Cardiac fibroblast (primary cell): ENCODE results near the gene CAMTA1.

Experiments used
- DNase-seq, 2 donors: peaks; one replicate each; pipeline versions ENCODE4 v3.0.0 to v3.0.0-alpha.2; 2010; ENCODE audit warnings: low read depth in 2 of 2
- H3K4me3 ChIP-seq, 2 donors: replicated peaks in 1 of 2; 1 replicate in 1 of 2; 2 replicates in 1 of 2; pipeline ENCODE4 v1.5.1; 2011; ENCODE audit warnings: low read depth in 2 of 2, low read length in 2 of 2, mild to moderate bottlenecking in 2 of 2, moderate library complexity in 1 of 2
- TF ChIP-seq, protein P1 (sequence below): IDR thresholded peaks from one replicate; pipeline ENCODE4 v1.5.1; 2011; ENCODE audit warnings: low read depth, mild to moderate bottlenecking, low read length, inconsistent platforms

CAMTA1 gene

DNA sequence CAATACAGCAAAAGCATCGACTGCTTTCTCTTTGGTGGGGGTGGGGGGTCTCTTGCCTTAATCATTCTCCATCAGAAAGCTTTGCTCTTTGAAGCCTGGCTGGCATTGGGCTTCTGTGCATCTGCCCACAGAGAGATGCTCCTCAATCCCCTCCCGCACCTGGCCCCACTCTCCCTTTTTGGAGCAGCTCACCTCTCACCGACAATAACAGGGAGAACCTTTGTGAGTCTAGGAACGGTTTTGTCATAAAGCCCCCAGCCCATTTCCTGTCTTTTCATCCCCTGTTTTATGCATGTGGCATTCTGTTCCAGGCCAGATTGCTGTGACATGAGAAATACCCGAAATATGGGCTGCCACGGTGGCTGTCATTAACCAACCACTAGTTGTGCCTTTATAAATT is 516.9 kb downstream of the CAMTA1 start:
- DNase-seq = no peak
- H3K4me3 ChIP-seq = no peak overlapping the region
- TF ChIP-seq, protein P1, sequence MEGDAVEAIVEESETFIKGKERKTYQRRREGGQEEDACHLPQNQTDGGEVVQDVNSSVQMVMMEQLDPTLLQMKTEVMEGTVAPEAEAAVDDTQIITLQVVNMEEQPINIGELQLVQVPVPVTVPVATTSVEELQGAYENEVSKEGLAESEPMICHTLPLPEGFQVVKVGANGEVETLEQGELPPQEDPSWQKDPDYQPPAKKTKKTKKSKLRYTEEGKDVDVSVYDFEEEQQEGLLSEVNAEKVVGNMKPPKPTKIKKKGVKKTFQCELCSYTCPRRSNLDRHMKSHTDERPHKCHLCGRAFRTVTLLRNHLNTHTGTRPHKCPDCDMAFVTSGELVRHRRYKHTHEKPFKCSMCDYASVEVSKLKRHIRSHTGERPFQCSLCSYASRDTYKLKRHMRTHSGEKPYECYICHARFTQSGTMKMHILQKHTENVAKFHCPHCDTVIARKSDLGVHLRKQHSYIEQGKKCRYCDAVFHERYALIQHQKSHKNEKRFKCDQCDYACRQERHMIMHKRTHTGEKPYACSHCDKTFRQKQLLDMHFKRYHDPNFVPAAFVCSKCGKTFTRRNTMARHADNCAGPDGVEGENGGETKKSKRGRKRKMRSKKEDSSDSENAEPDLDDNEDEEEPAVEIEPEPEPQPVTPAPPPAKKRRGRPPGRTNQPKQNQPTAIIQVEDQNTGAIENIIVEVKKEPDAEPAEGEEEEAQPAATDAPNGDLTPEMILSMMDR = no peak

DNA sequence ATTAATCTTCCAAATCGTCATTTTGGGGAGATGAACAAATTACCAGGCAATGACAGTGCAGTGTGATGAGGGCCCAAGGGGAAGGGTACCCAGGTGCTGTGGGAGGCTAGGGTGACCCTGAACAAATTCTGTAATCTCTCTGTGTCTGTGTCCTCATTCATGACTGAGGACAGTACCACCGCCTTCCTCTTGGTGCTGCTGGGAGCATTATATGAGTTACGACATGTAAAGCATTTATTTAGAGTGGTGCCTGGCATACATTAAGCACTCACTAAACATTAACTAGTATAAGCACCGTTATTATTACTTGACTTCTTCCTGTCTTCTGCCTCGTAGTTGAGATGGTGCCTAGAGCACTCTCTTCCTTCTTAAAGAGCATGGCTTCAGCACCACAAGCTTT is 517.6 kb downstream of the CAMTA1 start:
- H3K4me3 ChIP-seq = no peak overlapping the region
- TF ChIP-seq, protein P1 = peak; percentile 14
- DNase-seq = no peak

DNA sequence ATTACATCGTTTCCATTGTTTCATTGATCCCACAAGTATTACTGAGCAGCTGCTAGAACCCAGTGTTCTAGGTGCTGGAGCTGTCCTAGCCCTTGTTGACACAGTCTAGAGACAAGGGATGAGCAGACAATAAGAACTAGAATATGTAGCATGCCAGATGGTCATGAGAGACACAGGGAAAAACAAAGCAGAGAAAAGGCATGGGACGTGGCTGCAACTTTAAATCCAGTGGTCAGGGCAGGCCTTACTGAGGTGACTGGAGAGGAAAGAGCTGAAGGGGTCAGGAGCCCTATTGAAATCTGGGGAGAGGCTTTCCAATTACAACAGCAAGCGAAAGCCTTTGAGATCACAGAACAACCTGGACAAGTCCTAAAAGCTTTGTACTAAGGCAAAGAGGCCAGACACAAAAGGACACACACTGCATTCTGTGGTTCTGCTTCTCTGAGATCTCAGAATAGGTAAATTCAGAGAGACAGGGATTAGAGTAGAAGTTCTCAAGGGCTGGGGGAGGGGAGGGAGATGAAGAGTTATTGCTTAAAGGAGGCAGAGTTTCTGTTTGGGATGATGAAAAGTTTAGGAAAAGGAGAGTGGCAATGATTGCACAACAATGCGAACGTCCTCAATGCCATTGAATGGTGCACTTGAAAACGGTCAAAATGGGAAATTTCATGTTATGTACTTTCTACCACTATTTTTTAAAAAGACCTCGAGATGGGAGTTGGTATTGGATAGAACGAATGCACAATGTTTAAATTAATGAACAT is 518.5 kb downstream of the CAMTA1 start:
- H3K4me3 ChIP-seq = no peak overlapping the region
- no peak for DNase-seq
- TF ChIP-seq, protein P1 = no peak

DNA sequence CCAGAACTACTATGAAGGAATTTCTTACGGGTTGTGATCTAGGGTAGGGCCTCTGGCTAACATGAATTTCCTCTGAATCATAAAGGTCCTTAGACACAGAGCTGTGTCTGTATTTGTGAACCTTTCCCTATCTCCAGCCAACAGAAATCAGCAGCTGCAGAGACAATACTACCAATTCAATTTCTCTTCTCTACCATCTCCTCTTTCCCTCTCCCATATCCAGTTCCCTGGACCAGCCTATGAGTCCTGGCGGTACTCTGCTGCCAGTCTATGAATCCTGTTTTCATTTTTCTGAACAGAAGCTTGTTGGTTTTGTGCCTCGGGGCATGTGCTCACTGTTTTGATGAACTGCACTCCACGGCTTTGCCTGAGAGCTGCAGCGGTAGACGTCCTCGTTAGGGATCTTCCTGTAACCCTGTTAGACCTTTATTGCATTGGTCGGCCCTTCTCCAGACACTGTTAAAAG is 527.9 kb downstream of the CAMTA1 start:
- TF ChIP-seq, protein P1 = no peak
- no peak overlapping the region for H3K4me3 ChIP-seq
- DNase-seq = no peak

DNA sequence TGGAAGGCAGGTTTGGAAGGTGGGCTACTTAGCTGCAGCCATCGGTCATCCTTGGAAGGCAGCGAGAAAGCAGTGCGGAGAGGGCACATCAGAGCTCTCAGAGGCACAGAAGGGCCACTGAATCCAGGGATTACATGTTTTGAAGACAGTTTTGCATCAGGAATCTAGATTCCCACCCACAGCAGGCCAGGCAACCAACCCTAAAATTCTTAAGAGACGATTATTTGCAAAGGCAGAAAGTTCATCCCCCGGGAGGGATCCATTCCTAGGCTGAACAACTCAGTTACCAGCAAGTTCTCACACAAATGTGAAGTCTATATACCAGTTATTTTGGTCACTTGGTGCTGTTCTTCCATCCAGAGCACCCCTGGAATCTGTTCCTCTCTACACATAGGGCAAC is 528.6 kb downstream of the CAMTA1 start:
- no peak overlapping the region for H3K4me3 ChIP-seq
- TF ChIP-seq, protein P1 = no peak
- no peak for DNase-seq

DNA sequence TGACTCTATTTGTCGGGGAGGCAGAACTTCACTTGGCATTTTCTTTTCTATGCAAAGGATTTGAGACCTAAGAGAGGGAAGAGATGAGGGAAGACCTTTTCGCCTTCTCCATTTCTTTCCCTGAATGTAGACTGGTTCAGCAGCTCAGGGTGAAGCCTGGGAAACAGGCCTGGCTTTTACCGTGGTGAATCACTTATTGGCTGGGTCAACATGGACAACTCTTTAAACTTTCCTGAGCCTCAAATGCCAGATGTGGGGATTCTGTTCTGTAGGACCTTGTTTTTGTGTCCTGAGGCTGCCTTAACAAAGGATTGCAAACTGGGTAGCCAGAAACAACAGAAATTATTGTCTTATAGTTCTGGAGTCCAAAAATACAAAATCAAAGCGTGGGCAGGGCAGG is 530.1 kb downstream of the CAMTA1 start:
- no peak overlapping the region for H3K4me3 ChIP-seq
- DNase-seq = no peak
- TF ChIP-seq, protein P1 = no peak

DNA sequence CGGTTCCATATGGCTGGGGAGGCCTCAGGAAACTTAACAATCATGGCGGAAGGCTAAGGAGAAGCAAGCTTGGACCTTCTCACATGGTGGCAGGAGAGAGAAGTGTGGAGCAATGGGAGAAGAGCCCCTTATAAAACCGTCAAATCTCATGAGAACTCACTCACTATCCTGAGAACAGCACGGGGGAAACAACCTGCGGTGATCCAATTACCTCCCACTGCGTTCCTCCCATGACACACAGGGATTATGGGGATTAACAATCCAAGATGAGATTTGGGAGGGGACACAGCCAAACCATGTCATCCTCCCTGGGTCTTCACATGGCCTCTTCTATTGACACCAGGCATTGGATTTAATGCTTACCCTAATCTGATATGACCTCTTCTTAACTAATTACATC is 530.7 kb downstream of the CAMTA1 start:
- DNase-seq = no peak
- no peak overlapping the region for H3K4me3 ChIP-seq
- TF ChIP-seq, protein P1 = no peak
